Mucosa of descending colon (tissue), 3 donors: Measurements from ENCODE around the gene BRD3. TPM values are rescaled to one million over a fixed set of nuclear protein-coding genes. Genes with fewer than 3 reads are reported as not detected.

Source experiments
- ATAC-seq: fragments of 200-7000 bp; cut with Tn5 transposase; one replicate; pipeline ENCODE4 v1.9.1; 2020; ENCODE audit warnings: mild to moderate bottlenecking, moderate library complexity
- DNase-seq, 3 donors: peaks; one replicate each; pipeline ENCODE4 v3.0.0-alpha.2; 2020
- H3K36me3 ChIP-seq: fragments of 200-600 bp; one replicate; pipeline ENCODE4 v1.8.0; 2021; ENCODE audit warnings: low read depth, mild to moderate bottlenecking
- H3K4me1 ChIP-seq: fragments of 200-600 bp; one replicate; pipeline ENCODE4 v1.8.0; 2021; ENCODE audit warnings: low read depth, mild to moderate bottlenecking
- H3K4me3 ChIP-seq: fragments of 200-600 bp; one replicate; pipeline ENCODE4 v1.8.0; 2021; ENCODE audit warnings: mild to moderate bottlenecking
- H3K9me3 ChIP-seq: fragments of 200-600 bp; one replicate; pipeline ENCODE4 v1.8.0; 2021; ENCODE audit warnings: mild to moderate bottlenecking
- CTCF ChIP-seq: fragments of 200-600 bp; IDR thresholded peaks from one replicate; pipeline ENCODE4 v1.8.0; 2022; ENCODE audit warnings: antibody characterized with exemption, mild to moderate bottlenecking
- intact Hi-C, 2 donors: fragments of 100-400 bp; cut with DNase I in 1 of 2; cut with micrococcal nuclease in 1 of 2; formaldehyde crosslinking; loops; one replicate each; pipeline versions ENCODE4 v1.11.0 to v1.11.1; 2022; cut with DNase I, micrococcal nuclease
- total RNA-seq, 3 donors: library from RNA; stranded (reverse); fragmentation: NEBNext Ultra II Directional in 2 of 3; extraction: Animal tissue kit (Norgen Biotek cat#: 25700) in 2 of 3; gene quantifications; one replicate each; pipeline versions ENCODE4 v1.2.1 to v1.2.4, GENCODE V29; 2021 to 2023
- donor health status: DM: no; HTN: no; CAD: no; lungs with moderate emphysema.
- donor health status: DM: no; HTN: no; CAD: no.
- donor health status: DM: no; HTN: yes; CAD: no.

Gene BRD3
- total RNA-seq, 3 donors from 2014 or later = 19.4 to 56.0 (median 29.4) TPM

GRCh38 chr9:134061688-134062371 lies 6.0 kb downstream of the BRD3 start:
- H3K4me3 ChIP-seq = no peak overlapping the region
- H3K36me3 ChIP-seq = no peaks in the 10 kb centered on the region
- DNase-seq (peak in 1 of 3 donors; percentile 21), ATAC-seq (no peak)
- H3K4me1 ChIP-seq = peaks cover 17% of the 10 kb centered on the region
- TF ChIP-seq CTCF = no peak
- intact Hi-C loops = no loop called here
- H3K9me3 ChIP-seq = no peaks in the 10 kb centered on the region

GRCh38 chr9:134061019-134061687 lies 6.7 kb downstream of the BRD3 start:
- DNase-seq (peak in 1 of 3 donors; percentile 20), ATAC-seq (no peak)
- Histone ChIP-seq H3K9me3 (no peaks in the 10 kb centered on the region), H3K4me3 (no peak overlapping the region), H3K4me1 (peaks cover 24% of the 10 kb centered on the region), H3K36me3 (no peaks in the 10 kb centered on the region)
- intact Hi-C loops = no loop called here
- no peak for TF ChIP-seq CTCF

GRCh38 chr9:134060546-134060945 lies 7.3 kb downstream of the BRD3 start:
- Histone ChIP-seq H3K9me3 (no peaks in the 10 kb centered on the region), H3K4me1 (peaks cover 27% of the 10 kb centered on the region), H3K36me3 (no peaks in the 10 kb centered on the region), H3K4me3 (no peak overlapping the region)
- intact Hi-C loops = no loop called here
- no peak for ATAC-seq
- no peak for TF ChIP-seq CTCF
- DNase-seq = no peak

- no peak for TF ChIP-seq CTCF
- peak in 2 of 3 donors; percentile 28 to 46 for DNase-seq
- Histone ChIP-seq H3K36me3 (no peaks in the 10 kb centered on the region), H3K9me3 (no peaks in the 10 kb centered on the region), H3K4me1 (peaks cover 26% of the 10 kb centered on the region), H3K4me3 (no peak overlapping the region)
- intact Hi-C loops = no loop called here
- ATAC-seq = peak; percentile 30
These were observed 8.0 kb downstream of the BRD3 start for GRCh38 chr9:134059661-134060395.

- intact Hi-C loops = no loop called here
- Histone ChIP-seq H3K4me1 (peaks cover 26% of the 10 kb centered on the region), H3K9me3 (no peaks in the 10 kb centered on the region), H3K36me3 (no peaks in the 10 kb centered on the region), H3K4me3 (no peak overlapping the region)
- no peak for ATAC-seq
- DNase-seq = peak in 1 of 3 donors; percentile 19
- no peak for TF ChIP-seq CTCF
These were observed 8.6 kb downstream of the BRD3 start for GRCh38 chr9:134059188-134059641.
